OCI-LY1 (cell line): ENCODE results near the gene HDGFL2.

ENCODE experiments used
- H2AFZ ChIP-seq: fragments of 200-600 bp; sonication (generic), shearing (Covaris generic); 2 replicates; pipeline ENCODE4 v1.6.0; 2014; ENCODE audit warnings: antibody characterized with exemption, mild to moderate bottlenecking, low read length
- H3F3A ChIP-seq: fragments of 200-600 bp; sonication (generic), shearing (Covaris generic); 2 replicates; pipeline ENCODE4 v1.6.0; 2014; ENCODE audit warnings: mild to moderate bottlenecking, antibody characterized with exemption, low read length, moderate library complexity; ENCODE audit not compliant: insufficient read depth
- H3K27ac ChIP-seq: fragments of 200-600 bp; sonication (generic); 2 replicates; pipeline ENCODE4 v1.5.1; 2014; ENCODE audit warnings: low read length, mixed run types, mild to moderate bottlenecking, low read depth; ENCODE audit not compliant: poor library complexity, severe bottlenecking
- H3K27me3 ChIP-seq: fragments of 200-600 bp; sonication (generic); 2 replicates; pipeline ENCODE4 v1.6.0; 2014; ENCODE audit warnings: antibody characterized with exemption, mild to moderate bottlenecking, low read length, moderate library complexity; ENCODE audit not compliant: insufficient read depth
- H3K36me3 ChIP-seq: fragments of 200-600 bp; sonication (generic); 2 replicates; pipeline ENCODE4 v1.6.1; 2014; ENCODE audit warnings: mild to moderate bottlenecking, antibody characterized with exemption, low read length, moderate library complexity, mixed read lengths; ENCODE audit not compliant: insufficient read depth
- H3K4me1 ChIP-seq: fragments of 200-600 bp; sonication (generic); 2 replicates; pipeline ENCODE4 v1.5.1; 2014; ENCODE audit warnings: mild to moderate bottlenecking, low read length, moderate library complexity; ENCODE audit not compliant: insufficient read depth, severe bottlenecking
- H3K4me2 ChIP-seq: fragments of 200-600 bp; sonication (generic), shearing (Covaris generic); 2 replicates; pipeline ENCODE4 v1.6.1; 2014; ENCODE audit warnings: low read length
- H3K4me3 ChIP-seq: fragments of 200-600 bp; sonication (generic); 2 replicates; pipeline ENCODE4 v1.5.1; 2014; ENCODE audit warnings: low read length, low read depth, mild to moderate bottlenecking, mixed read lengths; ENCODE audit not compliant: poor library complexity, severe bottlenecking
- H3K79me2 ChIP-seq: fragments of 200-600 bp; shearing (Covaris generic); 2 replicates; pipeline ENCODE4 v1.6.1; 2016; ENCODE audit warnings: mixed run types, low read length, mixed read lengths; ENCODE audit not compliant: insufficient read depth
- H3K9ac ChIP-seq: fragments of 200-600 bp; sonication (generic), shearing (Covaris generic); 2 replicates; pipeline ENCODE4 v1.6.1; 2014; ENCODE audit warnings: mild to moderate bottlenecking, low read length, mixed read lengths
- H3K9me2 ChIP-seq: fragments of 200-600 bp; sonication (generic), shearing (Covaris generic); 2 replicates; pipeline ENCODE4 v1.6.1; 2014; ENCODE audit warnings: low read depth, mild to moderate bottlenecking, low read length, mixed read lengths
- H3K9me3 ChIP-seq: fragments of 200-600 bp; shearing (Covaris generic); 2 replicates; pipeline ENCODE4 v1.6.1; 2014; ENCODE audit warnings: low read length, mixed read lengths
- H4K20me1 ChIP-seq: fragments of 200-600 bp; sonication (generic), shearing (Covaris generic); 2 replicates; pipeline ENCODE4 v1.6.0; 2016; ENCODE audit warnings: mild to moderate bottlenecking, low read length; ENCODE audit not compliant: insufficient read depth
- CTCF ChIP-seq: fragments of 200-600 bp; sonication (generic), shearing (Covaris generic); IDR thresholded peaks from 2 replicates; pipeline ENCODE4 v1.5.1; 2017; ENCODE audit warnings: mild to moderate bottlenecking, antibody characterized with exemption, low read length, moderate library complexity, mixed read lengths
- EZH2 ChIP-seq: fragments of 200-600 bp; sonication (generic), shearing (Covaris generic); IDR thresholded peaks from 2 replicates; pipeline ENCODE4 v1.8.0; 2017; ENCODE audit warnings: borderline replicate concordance, mixed run types, mild to moderate bottlenecking, antibody characterized with exemption, low read length, moderate library complexity, mixed read lengths

HDGFL2 gene

GRCh38 chr19:4507804-4508203, 35.7 kb downstream of the HDGFL2 start:
- Histone ChIP-seq H3K9me2 (no peaks in the 10 kb centered on the region), H2AFZ (no peak overlapping the region), H3K27ac (no peak overlapping the region), H4K20me1 (no peaks in the 10 kb centered on the region), H3F3A (no peaks in the 10 kb centered on the region), H3K4me1 (no peaks in the 10 kb centered on the region), H3K36me3 (peaks cover 7% of the 10 kb centered on the region; the same call in 1 of the 2 replicates), H3K4me3 (no peak overlapping the region), H3K27me3 (no peaks in the 10 kb centered on the region), H3K9me3 (no peaks in the 10 kb centered on the region), H3K4me2 (no peak overlapping the region), H3K79me2 (no peaks in the 10 kb centered on the region), H3K9ac (no peak overlapping the region)
- no peak for TF ChIP-seq CTCF
- TF ChIP-seq EZH2 = no peak

DNA sequence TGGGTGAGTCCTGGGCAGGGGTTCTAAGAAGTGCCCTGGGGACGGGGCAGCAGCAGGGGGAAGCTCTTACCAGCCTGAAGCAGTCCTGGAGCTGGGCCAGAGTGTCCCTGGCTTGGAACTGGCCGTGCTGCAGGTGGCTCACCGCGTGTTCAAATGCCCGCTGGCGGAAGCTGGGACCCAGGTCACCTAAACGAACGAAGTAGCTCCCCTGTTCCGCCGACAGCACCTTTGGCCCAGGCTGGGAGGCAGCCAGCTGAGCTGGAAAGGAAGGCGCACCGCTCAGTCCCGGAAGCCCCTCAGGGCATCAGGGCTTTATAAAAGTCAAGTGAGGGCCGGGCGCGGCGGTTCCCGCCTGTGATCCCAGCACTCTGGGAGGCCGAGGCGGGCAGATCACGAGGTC, 36.6 kb downstream of the HDGFL2 start:
- H3K79me2 ChIP-seq = no peaks in the 10 kb centered on the region
- no peak overlapping the region for H3K4me3 ChIP-seq
- TF ChIP-seq EZH2 = no peak
- no peak for TF ChIP-seq CTCF
- H3K4me2 ChIP-seq = no peak overlapping the region
- no peaks in the 10 kb centered on the region for H3K9me2 ChIP-seq
- H3K9ac ChIP-seq = no peak overlapping the region
- no peaks in the 10 kb centered on the region for H3K4me1 ChIP-seq
- H2AFZ ChIP-seq = no peak overlapping the region
- peaks cover 7% of the 10 kb centered on the region; the same call in 1 of the 2 replicates for H3K36me3 ChIP-seq
- H3K27me3 ChIP-seq = no peaks in the 10 kb centered on the region
- no peaks in the 10 kb centered on the region for H4K20me1 ChIP-seq
- no peaks in the 10 kb centered on the region for H3K9me3 ChIP-seq
- H3F3A ChIP-seq = no peaks in the 10 kb centered on the region
- H3K27ac ChIP-seq = no peak overlapping the region

GRCh38 chr19:4510435-4511255, 38.5 kb downstream of the HDGFL2 start:
- Histone ChIP-seq H3K9me3 (no peaks in the 10 kb centered on the region), H4K20me1 (no peaks in the 10 kb centered on the region), H3K79me2 (no peaks in the 10 kb centered on the region), H3K9ac (no peak overlapping the region), H3K36me3 (peaks cover 3% of the 10 kb centered on the region; the same call in 1 of the 2 replicates), H3K4me2 (no peak overlapping the region), H3K27ac (no peak overlapping the region), H3K9me2 (no peaks in the 10 kb centered on the region), H3K27me3 (no peaks in the 10 kb centered on the region), H3F3A (no peaks in the 10 kb centered on the region), H2AFZ (no peak overlapping the region), H3K4me1 (no peaks in the 10 kb centered on the region), H3K4me3 (no peak overlapping the region)
- TF ChIP-seq CTCF (no peak), EZH2 (no peak)
